ENCODE measurements around the gene BAMBI.

Gene BAMBI

DNA sequence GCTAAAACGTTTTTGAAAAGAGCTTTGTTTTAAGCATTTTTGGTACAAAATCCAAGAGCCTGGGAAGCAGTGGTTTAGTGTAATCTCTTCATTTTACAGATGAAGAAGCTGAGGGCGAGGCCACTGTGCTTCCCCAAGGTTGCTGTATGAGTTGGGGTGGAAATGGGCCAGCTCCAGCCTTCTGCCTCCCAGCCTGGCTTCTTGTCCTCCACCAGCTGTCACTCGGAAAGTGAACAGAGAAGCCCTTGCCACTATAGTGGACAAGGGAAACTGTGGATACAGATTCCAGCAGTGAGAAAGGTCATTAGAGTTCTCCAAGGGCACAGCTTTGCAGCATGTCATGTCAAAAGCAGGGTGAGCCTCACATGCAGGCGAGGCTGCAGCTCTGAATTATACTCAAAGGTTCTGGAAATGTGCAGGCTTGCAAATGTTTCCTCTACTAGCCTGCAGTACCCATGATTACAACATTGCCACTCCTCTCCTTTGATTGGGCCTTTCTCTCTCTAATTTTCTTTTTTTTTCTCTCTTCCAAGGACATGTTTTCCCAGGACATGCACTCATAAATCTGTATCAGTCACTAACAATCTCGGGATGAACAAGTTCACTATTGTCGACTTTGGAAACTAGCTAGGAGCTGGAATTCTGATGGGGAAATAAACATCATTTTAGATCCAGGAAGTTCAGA, 33.0 kb downstream of the BAMBI start:
- Histone ChIP-seq H3K9me3 (ENCODE audit: insufficient read depth, low read depth, low read length) (no peaks in the 10 kb centered on the region), H3K4me3 (ENCODE audit: low read length) (no peak overlapping the region), H3K27me3 (ENCODE audit: insufficient read depth, low read length) (no peaks in the 10 kb centered on the region), H3K4me1 (ENCODE audit: insufficient read depth, low read length) (no peaks in the 10 kb centered on the region), H3K9ac (ENCODE audit: low read depth, low read length) (no peak overlapping the region), H3K27ac (ENCODE audit: low read depth, low read length) (no peak overlapping the region), H3K36me3 (ENCODE audit: insufficient read depth, low read length) (no peaks in the 10 kb centered on the region)
- WGBS: 87% methylated on average over 6 of the region's 6 CpGs

DNA sequence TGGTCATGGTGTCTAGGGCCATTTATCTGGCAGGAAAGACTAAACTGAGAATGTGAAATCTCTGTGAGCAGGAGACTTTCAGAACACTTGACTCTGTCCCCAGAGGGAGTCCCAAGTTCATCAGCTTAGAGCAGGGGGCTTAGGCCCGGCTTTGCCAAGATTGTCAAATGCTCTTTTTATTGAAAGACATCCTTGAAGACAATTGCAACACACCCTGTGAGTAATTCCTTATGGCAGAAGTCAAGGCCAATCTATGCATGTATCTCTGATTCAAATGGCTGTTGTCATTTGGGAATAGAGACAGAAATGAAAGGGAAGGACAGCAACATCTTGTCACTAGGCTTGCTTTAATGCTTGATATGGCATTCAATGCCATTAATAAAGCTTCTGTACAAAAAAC, 33.7 kb downstream of the BAMBI start:
- Histone ChIP-seq H3K9me3 (ENCODE audit: insufficient read depth, low read depth, low read length) (no peaks in the 10 kb centered on the region), H3K27me3 (ENCODE audit: insufficient read depth, low read length) (no peaks in the 10 kb centered on the region), H3K36me3 (ENCODE audit: insufficient read depth, low read length) (no peaks in the 10 kb centered on the region), H3K4me3 (ENCODE audit: low read length) (no peak overlapping the region), H3K27ac (ENCODE audit: low read depth, low read length) (no peak overlapping the region), H3K9ac (ENCODE audit: low read depth, low read length) (no peak overlapping the region), H3K4me1 (ENCODE audit: insufficient read depth, low read length) (no peaks in the 10 kb centered on the region)
- WGBS: 93% methylated on average over 1 of the region's 1 CpG

- 98% methylated on average over 3 of the region's 3 CpGs for WGBS
- no peak overlapping the region for H3K4me3 ChIP-seq (ENCODE audit: low read length)
- H3K27ac ChIP-seq (ENCODE audit: low read depth, low read length): no peak overlapping the region
- H3K36me3 ChIP-seq (ENCODE audit: insufficient read depth, low read length): no peaks in the 10 kb centered on the region
- no peak overlapping the region for H3K9ac ChIP-seq (ENCODE audit: low read depth, low read length)
- H3K9me3 ChIP-seq (ENCODE audit: insufficient read depth, low read depth, low read length): no peaks in the 10 kb centered on the region
- H3K4me1 ChIP-seq (ENCODE audit: insufficient read depth, low read length): no peaks in the 10 kb centered on the region
- no peaks in the 10 kb centered on the region for H3K27me3 ChIP-seq (ENCODE audit: insufficient read depth, low read length)
Measured at GRCh38 chr10:28711776-28712175, 34.5 kb downstream of the BAMBI start.

DNA sequence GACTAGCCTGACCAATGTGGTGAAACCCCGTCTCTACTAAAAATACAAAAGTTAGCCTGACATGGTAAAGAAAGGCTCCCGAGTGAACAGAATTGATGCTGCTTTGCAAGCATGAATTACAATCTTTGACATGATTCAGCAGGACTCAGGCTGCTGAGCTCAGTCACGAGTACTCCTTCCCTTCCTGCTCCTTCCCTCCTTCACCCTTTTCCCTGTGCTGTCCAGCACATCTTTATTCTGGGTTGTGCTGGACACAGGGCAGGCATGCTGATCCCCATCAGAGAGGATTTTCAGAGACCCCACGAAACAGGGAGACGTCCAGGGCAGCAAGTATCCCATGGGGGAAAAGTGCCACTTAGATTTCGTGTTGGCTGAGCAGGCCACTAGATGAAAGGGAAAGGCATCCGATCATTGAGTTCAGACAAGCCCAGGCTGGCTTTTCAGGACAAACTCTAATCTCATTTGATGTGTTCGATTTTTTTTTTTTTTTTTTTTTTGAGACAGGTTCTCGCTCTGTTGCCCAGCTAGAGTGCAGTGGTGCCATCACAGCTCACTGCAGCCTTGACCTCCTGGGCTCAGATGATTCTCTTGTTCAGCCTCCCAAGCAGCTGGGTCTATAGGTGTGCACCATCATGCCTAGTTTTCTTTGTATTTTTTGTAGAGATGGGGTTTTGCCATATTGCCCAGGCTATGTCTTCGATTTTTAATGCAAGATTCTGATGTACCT, 36.5 kb downstream of the BAMBI start:
- no peak overlapping the region for H3K27ac ChIP-seq (ENCODE audit: low read depth, low read length)
- H3K9me3 ChIP-seq (ENCODE audit: insufficient read depth, low read depth, low read length): no peaks in the 10 kb centered on the region
- no peaks in the 10 kb centered on the region for H3K27me3 ChIP-seq (ENCODE audit: insufficient read depth, low read length)
- H3K4me1 ChIP-seq (ENCODE audit: insufficient read depth, low read length): no peaks in the 10 kb centered on the region
- H3K9ac ChIP-seq (ENCODE audit: low read depth, low read length): no peak overlapping the region
- no peaks in the 10 kb centered on the region for H3K36me3 ChIP-seq (ENCODE audit: insufficient read depth, low read length)
- no peak overlapping the region for H3K4me3 ChIP-seq (ENCODE audit: low read length)
- WGBS: 92% methylated on average over 10 of the region's 10 CpGs

DNA sequence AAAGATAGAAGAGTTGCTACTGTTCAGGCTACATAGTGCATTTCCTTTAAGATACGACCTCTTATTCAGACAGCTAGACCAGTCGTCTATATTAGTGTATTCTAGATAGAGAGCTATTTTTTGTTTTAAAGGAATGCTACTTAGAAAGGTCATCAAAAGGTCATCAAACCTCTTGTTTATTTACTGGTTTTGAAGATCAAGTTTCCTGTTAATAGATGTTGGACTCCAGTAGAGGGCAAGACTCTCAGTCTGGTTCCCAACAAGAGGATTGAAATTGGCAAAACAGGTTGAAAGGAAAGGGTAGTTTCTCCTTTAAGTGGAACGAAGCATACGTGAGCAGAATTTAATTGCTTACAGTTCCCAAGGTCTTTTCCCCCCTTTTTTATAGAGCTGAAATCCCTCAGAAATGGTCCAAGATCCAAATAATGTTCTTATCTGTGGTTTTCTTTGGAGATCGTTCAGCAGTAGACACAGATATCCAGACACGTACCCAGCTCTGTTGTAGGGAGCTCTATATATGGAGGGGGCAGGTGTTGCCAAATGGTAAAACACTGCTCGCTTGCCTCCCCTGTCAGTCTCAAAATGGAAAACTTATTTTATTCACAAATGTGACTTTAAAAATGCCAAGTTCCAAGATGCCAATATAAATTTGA, 37.2 kb downstream of the BAMBI start:
- Histone ChIP-seq H3K4me1 (ENCODE audit: insufficient read depth, low read length) (no peaks in the 10 kb centered on the region), H3K4me3 (ENCODE audit: low read length) (no peak overlapping the region), H3K36me3 (ENCODE audit: insufficient read depth, low read length) (no peaks in the 10 kb centered on the region), H3K27me3 (ENCODE audit: insufficient read depth, low read length) (no peaks in the 10 kb centered on the region), H3K27ac (ENCODE audit: low read depth, low read length) (no peak overlapping the region), H3K9me3 (ENCODE audit: insufficient read depth, low read depth, low read length) (no peaks in the 10 kb centered on the region), H3K9ac (ENCODE audit: low read depth, low read length) (no peak overlapping the region)
- 96% methylated on average over 6 of the region's 7 CpGs for WGBS

- no peak overlapping the region for H3K27ac ChIP-seq (ENCODE audit: low read depth, low read length)
- WGBS: 94% methylated on average over 4 of the region's 4 CpGs
- H3K9ac ChIP-seq (ENCODE audit: low read depth, low read length): no peak overlapping the region
- no peaks in the 10 kb centered on the region for H3K4me1 ChIP-seq (ENCODE audit: insufficient read depth, low read length)
- H3K4me3 ChIP-seq (ENCODE audit: low read length): no peak overlapping the region
- no peaks in the 10 kb centered on the region for H3K27me3 ChIP-seq (ENCODE audit: insufficient read depth, low read length)
- H3K36me3 ChIP-seq (ENCODE audit: insufficient read depth, low read length): no peaks in the 10 kb centered on the region
- H3K9me3 ChIP-seq (ENCODE audit: insufficient read depth, low read depth, low read length): no peaks in the 10 kb centered on the region
Measured at GRCh38 chr10:28715246-28715645, 37.9 kb downstream of the BAMBI start.

GRCh38 chr10:28715757-28716156, 38.4 kb downstream of the BAMBI start:
- Histone ChIP-seq H3K27ac (ENCODE audit: low read depth, low read length) (no peak overlapping the region), H3K4me1 (ENCODE audit: insufficient read depth, low read length) (no peaks in the 10 kb centered on the region), H3K9ac (ENCODE audit: low read depth, low read length) (no peak overlapping the region), H3K9me3 (ENCODE audit: insufficient read depth, low read depth, low read length) (no peaks in the 10 kb centered on the region), H3K36me3 (ENCODE audit: insufficient read depth, low read length) (no peaks in the 10 kb centered on the region), H3K4me3 (ENCODE audit: low read length) (no peak overlapping the region), H3K27me3 (ENCODE audit: insufficient read depth, low read length) (no peaks in the 10 kb centered on the region)
- 92% methylated on average over 2 of the region's 2 CpGs for WGBS

GRCh38 chr10:28716748-28717147, 39.4 kb downstream of the BAMBI start:
- H3K4me1 ChIP-seq (ENCODE audit: insufficient read depth, low read length): peaks cover 6% of the 10 kb centered on the region; the same call in 1 of the 2 replicates
- H3K4me3 ChIP-seq (ENCODE audit: low read length): no peak overlapping the region
- no peak overlapping the region for H3K9ac ChIP-seq (ENCODE audit: low read depth, low read length)
- peaks cover 9% of the 10 kb centered on the region for H3K27me3 ChIP-seq (ENCODE audit: insufficient read depth, low read length)
- H3K9me3 ChIP-seq (ENCODE audit: insufficient read depth, low read depth, low read length): no peaks in the 10 kb centered on the region
- 94% methylated on average over 1 of the region's 1 CpG for WGBS
- H3K36me3 ChIP-seq (ENCODE audit: insufficient read depth, low read length): no peaks in the 10 kb centered on the region
- no peak overlapping the region for H3K27ac ChIP-seq (ENCODE audit: low read depth, low read length)

- WGBS: 90% methylated on average over 3 of the region's 3 CpGs
- Histone ChIP-seq H3K4me1 (ENCODE audit: insufficient read depth, low read length) (peaks cover 6% of the 10 kb centered on the region; the same call in 1 of the 2 replicates), H3K36me3 (ENCODE audit: insufficient read depth, low read length) (no peaks in the 10 kb centered on the region), H3K4me3 (ENCODE audit: low read length) (no peak overlapping the region), H3K9me3 (ENCODE audit: insufficient read depth, low read depth, low read length) (no peaks in the 10 kb centered on the region), H3K27me3 (ENCODE audit: insufficient read depth, low read length) (peaks cover 19% of the 10 kb centered on the region), H3K27ac (ENCODE audit: low read depth, low read length) (no peak overlapping the region), H3K9ac (ENCODE audit: low read depth, low read length) (no peak overlapping the region)
Measured at GRCh38 chr10:28717656-28718201, 40.4 kb downstream of the BAMBI start.

- Histone ChIP-seq H3K4me1 (ENCODE audit: insufficient read depth, low read length) (peaks cover 6% of the 10 kb centered on the region; the same call in 1 of the 2 replicates), H3K9ac (ENCODE audit: low read depth, low read length) (no peak overlapping the region), H3K27me3 (ENCODE audit: insufficient read depth, low read length) (peaks cover 25% of the 10 kb centered on the region), H3K4me3 (ENCODE audit: low read length) (no peak overlapping the region), H3K36me3 (ENCODE audit: insufficient read depth, low read length) (no peaks in the 10 kb centered on the region), H3K9me3 (ENCODE audit: insufficient read depth, low read depth, low read length) (no peaks in the 10 kb centered on the region), H3K27ac (ENCODE audit: low read depth, low read length) (no peak overlapping the region)
- WGBS: 90% methylated on average over 7 of the region's 8 CpGs
Measured at GRCh38 chr10:28719789-28720436, 42.6 kb downstream of the BAMBI start.

Measured in HUES64 (cell line).